GM12878 (cell line): Measurements from ENCODE around the gene P3H2. TPM values are rescaled to one million over a fixed set of nuclear protein-coding genes. Genes with fewer than 3 reads are reported as not detected.

Experiments used
- ATAC-seq: fragments of 200-7000 bp; cut with Tn5 transposase; 3 replicates; pipeline ENCODE4 v1.9.1; 2020; ENCODE audit warnings: mild to moderate bottlenecking, moderate library complexity
- BruUV-seq: library from RNA; stranded (reverse); fragments of 400-500 nt; replicated peaks from 2 replicates; lab custom pipeline; 2021; lab: Mats Ljungman, UMichigan
- CTCF ChIA-PET: fragments of 300-600 bp; sonication (Branson Sonifier 250); formaldehyde crosslinking; extraction: SDS; loops from one replicate; lab custom pipeline; 2021; ENCODE audit warnings: inconsistent platforms; lab: Yijun Ruan, JAX
- POLR2A ChIA-PET: fragments of 350-600 bp; formaldehyde crosslinking; extraction: SDS; loops from one replicate; lab custom pipeline; 2021; ENCODE audit warnings: inconsistent platforms; lab: Charles Lee
- RAD21 ChIA-PET: fragments of 300-600 bp; sonication (Branson Sonifier 250); formaldehyde crosslinking; loops from one replicate; lab custom pipeline; 2023; ENCODE audit warnings: antibody characterized with exemption; ENCODE audit not compliant: unreplicated experiment; lab: Charles Lee
- SMC1A ChIA-PET: fragments of 300-600 bp; sonication (Branson Sonifier 250); formaldehyde crosslinking; loops from one replicate; lab custom pipeline; 2023; ENCODE audit not compliant: unreplicated experiment, uncharacterized antibody; lab: Charles Lee
- DNase-seq: peaks from one replicate; pipeline ENCODE4 v3.0.0-alpha.2; 2011; ENCODE audit warnings: low read depth, low spot score
- FAIRE-seq: peaks from 3 replicates; lab custom pipeline; 2011; peaks lifted over from hg19 to GRCh38; lab: Jason Lieb, UNC
- H2AFZ ChIP-seq: 2 replicates; pipeline ENCODE4 v1.6.0; 2011; ENCODE audit warnings: low read depth, low read length, control low read depth; ENCODE audit not compliant: control insufficient read depth
- H3K27ac ChIP-seq: 2 replicates; pipeline ENCODE4 v1.5.1; 2011; ENCODE audit warnings: control low read depth; ENCODE audit not compliant: control insufficient read depth, insufficient read depth
- H3K27me3 ChIP-seq, 2 experiments: replicated peaks in 1 of 2; 2 replicates each; pipeline versions ENCODE4 v1.6.0 to v1.6.1; 2011; ENCODE audit warnings: low read length in 1 of 2; ENCODE audit not compliant: control insufficient read depth in 2 of 2, insufficient read depth in 2 of 2
- H3K36me3 ChIP-seq, 2 experiments: 2 replicates each; pipeline ENCODE4 v1.5.1; 2011; ENCODE audit warnings: low read length in 1 of 2; ENCODE audit not compliant: control insufficient read depth in 2 of 2, insufficient read depth in 2 of 2
- H3K4me1 ChIP-seq: 2 replicates; pipeline ENCODE4 v1.6.1; 2011; ENCODE audit warnings: mild to moderate bottlenecking, low read length, moderate library complexity, mixed read lengths; ENCODE audit not compliant: control insufficient read depth, insufficient read depth
- H3K4me2 ChIP-seq: 2 replicates; pipeline ENCODE4 v1.6.0; 2011; ENCODE audit warnings: control low read depth; ENCODE audit not compliant: control insufficient read depth, insufficient read depth
- H3K4me3 ChIP-seq: fragments of 200-600 bp; sonication (generic); 2 replicates; pipeline ENCODE4 v1.5.1; 2016
- H3K79me2 ChIP-seq: 2 replicates; pipeline ENCODE4 v1.6.0; 2011; ENCODE audit warnings: low read length; ENCODE audit not compliant: control insufficient read depth, insufficient read depth
- H3K9ac ChIP-seq: 2 replicates; pipeline ENCODE4 v1.8.0; 2011; ENCODE audit warnings: low read length, control low read depth, mixed read lengths; ENCODE audit not compliant: control insufficient read depth, insufficient read depth
- H3K9me3 ChIP-seq: replicated peaks from 3 replicates; pipeline ENCODE4 v1.5.1; 2011; ENCODE audit warnings: mild to moderate bottlenecking, low read length; ENCODE audit not compliant: control insufficient read depth, insufficient read depth
- H4K20me1 ChIP-seq: 2 replicates; pipeline ENCODE4 v1.6.0; 2011; ENCODE audit not compliant: control insufficient read depth, insufficient read depth
- E4F1 ChIP-seq: fragments of 450-650 bp; IDR thresholded peaks from 2 replicates; pipeline ENCODE4 v1.6.1; 2018; ENCODE audit warnings: borderline replicate concordance, mild to moderate bottlenecking; ENCODE audit not compliant: partially characterized antibody
- IKZF1 ChIP-seq: fragments of 450-650 bp; conservative IDR thresholded peaks from 2 replicates; pipeline ENCODE4 v1.6.1; 2017; ENCODE audit warnings: antibody characterized with exemption, mild to moderate bottlenecking
- KAT2A ChIP-seq: conservative IDR thresholded peaks from 2 replicates; pipeline ENCODE4 v1.6.1; 2011; ENCODE audit warnings: low read depth, low read length; ENCODE audit not compliant: control insufficient read depth
- PAX5 ChIP-seq: IDR thresholded peaks from 2 replicates; pipeline ENCODE4 v1.6.1; 2011; ENCODE audit warnings: low read depth, low read length, borderline replicate concordance
- PML ChIP-seq: IDR thresholded peaks from 2 replicates; pipeline ENCODE4 v1.6.1; 2012; ENCODE audit warnings: low read length, inconsistent platforms
- RB1 ChIP-seq: fragments of 450-650 bp; formaldehyde crosslinking; IDR thresholded peaks from 2 replicates; pipeline ENCODE4 v1.6.1; 2017; ENCODE audit warnings: mild to moderate bottlenecking, borderline replicate concordance
- RUNX3 ChIP-seq: IDR thresholded peaks from 2 replicates; pipeline ENCODE4 v1.6.1; 2012; ENCODE audit warnings: low read length, inconsistent platforms
- SP1 ChIP-seq: IDR thresholded peaks from one replicate; pipeline ENCODE4 v1.6.1; 2011; ENCODE audit warnings: low read depth, low read length
- SRF ChIP-seq, 2 experiments: IDR thresholded peaks; 2 replicates each; pipeline ENCODE4 v1.6.1; 2011; ENCODE audit warnings: low read depth in 2 of 2, low read length in 2 of 2, mild to moderate bottlenecking in 1 of 2, moderate library complexity in 1 of 2
- TCF7 ChIP-seq: IDR thresholded peaks from 2 replicates; pipeline ENCODE4 v1.6.1; 2014; ENCODE audit warnings: antibody characterized with exemption, borderline replicate concordance
- WGBS: methylation state at CpG from one replicate; pipeline ENCODE4 v1.1.6; 2016; ENCODE audit warnings: low lambda C conversion rate; ENCODE audit not compliant: insufficient replicate concordance, insufficient coverage; ENCODE audit errors: missing lambda C conversion rate; 5-methylcytosine and 5-hydroxymethylcytosine counted together
- in situ Hi-C: fragments of 300-500 bp; cut with MboI; formaldehyde crosslinking; loops from 9 replicates; pipeline ENCODE4 v1.14.3; 2018; ENCODE audit warnings: mixed read lengths
- intact Hi-C: fragments of 100-400 bp; cut with micrococcal nuclease; formaldehyde crosslinking; loops from one replicate; pipeline ENCODE4 v1.14.2; 2022; ENCODE audit not compliant: unreplicated experiment
- polyA plus RNA-seq, 11 experiments: library from polyadenylated mRNA; depleted of rRNA in 4 of 11; unstranded in 6 of 11; stranded (reverse) in 5 of 11; fragments of >200 nt; fragmentation: Nextera tagmentation in 4 of 11; fragmentation: Illumina TruSeq in 1 of 11; extraction: Ambion mirVana in 4 of 11; extraction: Trizol in 1 of 11; gene quantifications; 1 replicate in 1 of 11; 2 replicates in 10 of 11; pipeline versions ENCODE4 v1.2.1 to v1.2.3, GENCODE V29; 2011 to 2016; ENCODE audit warnings: inconsistent platforms in 2 of 11, missing spikeins in 2 of 11, low read depth in 1 of 11
- total RNA-seq, 4 experiments: library from RNA; depleted of rRNA in 3 of 4; stranded (reverse); fragments of >200 nt in 3 of 4; fragmentation: Illumina TruSeq in 1 of 4; extraction: Trizol in 1 of 4; gene quantifications; 2 replicates each; pipeline versions ENCODE4 v1.2.1 to v1.2.3, GENCODE V29; 2013 to 2021

The P3H2 gene
- total and polyA plus RNA-seq, 10 of the 15 experiments (the other 5 are each of a cell fraction or from before 2014, with no cell fraction given), result 27.0 to 97.6 (median 83.2) TPM

- WGBS, result 60% methylated on average over 7 of the region's 7 CpGs
- intact Hi-C loops, result no loop called here
- Histone ChIP-seq H3K4me3 (no peak overlapping the region), H3K9ac (no peak overlapping the region), H2AFZ (no peak overlapping the region), H4K20me1 (no peaks in the 10 kb centered on the region), H3K36me3 (no peaks in the 10 kb centered on the region), H3K9me3 (no peaks in the 10 kb centered on the region), H3K27me3 (no peaks in the 10 kb centered on the region; a peak in 1 of 4 replicates), H3K4me1 (no peaks in the 10 kb centered on the region), H3K27ac (no peak overlapping the region), H3K79me2 (no peaks in the 10 kb centered on the region), H3K4me2 (no peak overlapping the region)
- no peak for DNase-seq
- ATAC-seq, result no peak
- no peak for TF ChIP-seq TCF7
- TF ChIP-seq PAX5, result no peak
- TF ChIP-seq PML, result no peak
- TF ChIP-seq E4F1, result no peak
- no peak for TF ChIP-seq IKZF1
- TF ChIP-seq KAT2A, result no peak
- TF ChIP-seq SP1, result no peak
- no peak for TF ChIP-seq SRF (IDR thresholded peaks at IDR 0.05; ENCODE audit: low read depth in 2 of 2, low read length in 2 of 2)
- TF ChIP-seq RUNX3, result no peak
- TF ChIP-seq RB1, result no peak
- in situ Hi-C loops, result loop anchor here (5.0 kb wide), 1 partner anchor 688 kb away; no protein-coding TSS in a partner anchor
- POLR2A ChIA-PET, result no interaction called here
- RAD21 ChIA-PET, result no interaction called here
- no TSS peak for BruUV-seq
- CTCF ChIA-PET, result interaction anchor here (0.5 to 2.4 kb wide), 7 partner anchors 12 to 682 kb away, joined by 3 to 11 read pairs (median 3); no protein-coding TSS in a partner anchor
- no peak for FAIRE-seq
- SMC1A ChIA-PET, result interaction anchor here (1.3 to 2.5 kb wide), 2 partner anchors 442 to 682 kb away, joined by 4 to 9 read pairs; no protein-coding TSS in a partner anchor
These were observed 165.7 kb downstream of the P3H2 start for GRCh38 chr3:189954733-189955665.
